ENCODE measurements around the gene POLG.
"Not testable (repeated sequence)": the region's sequence is repeated elsewhere in the genome, so short reads cannot be mapped to it uniquely, and the experiment has no call there.

Gene POLG

GRCh38 chr15:89283201-89283600 is 51.4 kb downstream of the POLG start:
- Histone ChIP-seq H3K9me3 (ENCODE audit: control insufficient read depth in 5 of 5, low read length in 5 of 5) (no peaks in the 10 kb centered on the region), H3K27me3 (ENCODE audit: control insufficient read depth in 5 of 5, insufficient read depth in 4 of 5, low read length in 5 of 5) (no peaks in the 10 kb centered on the region), H3K9ac (ENCODE audit: low read length in 5 of 5) (no peak overlapping the region), H3K4me3 (ENCODE audit: low read depth in 1 of 5, low read length in 5 of 5) (no peak overlapping the region), H3K27ac (ENCODE audit: low read depth, low read length) (no peak overlapping the region), H3K36me3 (ENCODE audit: control insufficient read depth in 5 of 5, insufficient read depth in 5 of 5, low read length in 5 of 5) (peaks cover 0 to 3% (median 0%) of the 10 kb centered on the region in 5 donors), H3K4me1 (ENCODE audit: control insufficient read depth in 5 of 5, insufficient read depth in 5 of 5, low read length in 5 of 5) (no peaks in the 10 kb centered on the region)

GRCh38 chr15:89282631-89283030 is 52.0 kb downstream of the POLG start:
- H3K36me3 ChIP-seq (ENCODE audit: control insufficient read depth in 5 of 5, insufficient read depth in 5 of 5, low read length in 5 of 5): no peaks in the 10 kb centered on the region
- H3K4me1 ChIP-seq (ENCODE audit: control insufficient read depth in 5 of 5, insufficient read depth in 5 of 5, low read length in 5 of 5): no peaks in the 10 kb centered on the region
- no peak overlapping the region for H3K9ac ChIP-seq (ENCODE audit: low read length in 5 of 5)
- no peaks in the 10 kb centered on the region for H3K9me3 ChIP-seq (ENCODE audit: control insufficient read depth in 5 of 5, low read length in 5 of 5)
- no peaks in the 10 kb centered on the region for H3K27me3 ChIP-seq (ENCODE audit: control insufficient read depth in 5 of 5, insufficient read depth in 4 of 5, low read length in 5 of 5)
- no peak overlapping the region for H3K4me3 ChIP-seq (ENCODE audit: low read depth in 1 of 5, low read length in 5 of 5)
- no peak overlapping the region for H3K27ac ChIP-seq (ENCODE audit: low read depth, low read length)

GRCh38 chr15:89278307-89278706 is 56.3 kb downstream of the POLG start:
- no peak overlapping the region for H3K4me3 ChIP-seq (ENCODE audit: low read depth in 1 of 5, low read length in 5 of 5)
- no peaks in the 10 kb centered on the region for H3K36me3 ChIP-seq (ENCODE audit: control insufficient read depth in 5 of 5, insufficient read depth in 5 of 5, low read length in 5 of 5)
- no peak overlapping the region for H3K27ac ChIP-seq (ENCODE audit: low read depth, low read length)
- no peaks in the 10 kb centered on the region for H3K9me3 ChIP-seq (ENCODE audit: control insufficient read depth in 5 of 5, low read length in 5 of 5)
- H3K27me3 ChIP-seq (ENCODE audit: control insufficient read depth in 5 of 5, insufficient read depth in 4 of 5, low read length in 5 of 5): no peaks in the 10 kb centered on the region
- no peaks in the 10 kb centered on the region for H3K4me1 ChIP-seq (ENCODE audit: control insufficient read depth in 5 of 5, insufficient read depth in 5 of 5, low read length in 5 of 5)
- H3K9ac ChIP-seq (ENCODE audit: low read length in 5 of 5): no peak overlapping the region

GRCh38 chr15:89277281-89277680 is 57.3 kb downstream of the POLG start:
- not testable (repeated sequence) for H3K4me3 ChIP-seq (ENCODE audit: low read depth in 1 of 5, low read length in 5 of 5); H3K27ac ChIP-seq (ENCODE audit: low read depth, low read length); H3K9ac ChIP-seq (ENCODE audit: low read length in 5 of 5); H3K9me3 ChIP-seq (ENCODE audit: control insufficient read depth in 5 of 5, low read length in 5 of 5); H3K4me1 ChIP-seq (ENCODE audit: control insufficient read depth in 5 of 5, insufficient read depth in 5 of 5, low read length in 5 of 5); H3K27me3 ChIP-seq (ENCODE audit: control insufficient read depth in 5 of 5, insufficient read depth in 4 of 5, low read length in 5 of 5); H3K36me3 ChIP-seq (ENCODE audit: control insufficient read depth in 5 of 5, insufficient read depth in 5 of 5, low read length in 5 of 5)

Data from subcutaneous abdominal adipose tissue (tissue), 5 donors.